Neural cell (in vitro differentiated cells): Measurements from ENCODE around the gene MUS81.

ENCODE experiments used
- POLR2AphosphoS5 ChIP-seq: IDR thresholded peaks from 2 replicates; pipeline ENCODE4 v1.6.1; 2012
- SMC3 ChIP-seq: fragments of 450-650 bp; conservative IDR thresholded peaks from 2 replicates; pipeline ENCODE4 v1.6.1; 2014; ENCODE audit warnings: antibody characterized with exemption, mild to moderate bottlenecking, moderate library complexity; ENCODE audit not compliant: poor library complexity

- TF ChIP-seq SMC3 (no peak), POLR2AphosphoS5 (no peak)
Observed at GRCh38 chr11:65871811-65872548, 11.7 kb downstream of the MUS81 start.
